Measurements from ENCODE around the gene ARV1.
"Not testable (repeated sequence)": the region's sequence is repeated elsewhere in the genome, so short reads cannot be mapped to it uniquely, and the experiment has no call there.

Gene ARV1

DNA sequence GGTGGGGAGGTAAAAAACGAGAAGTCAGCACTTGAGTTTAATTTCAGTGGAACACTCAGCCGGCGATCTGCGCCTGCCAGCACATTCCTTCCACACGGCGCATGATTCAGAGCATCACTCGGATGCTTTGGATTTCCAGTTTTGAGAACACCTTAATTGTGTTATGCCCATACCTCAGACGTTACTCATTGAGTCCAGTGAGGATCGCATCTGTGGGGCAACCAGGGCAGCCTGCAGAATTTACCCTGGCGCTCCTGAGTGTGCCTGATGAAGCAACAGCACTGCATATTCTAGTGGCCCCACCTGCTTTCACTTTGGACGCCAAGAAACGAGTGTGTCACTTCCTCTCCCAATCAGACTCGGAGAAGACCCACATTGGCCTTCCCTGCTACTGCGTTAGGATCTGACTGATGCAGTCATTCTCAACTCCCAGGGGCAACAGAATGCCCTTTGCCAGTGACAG, 41.3 kb downstream of the ARV1 start:
- DNase-seq, result no peak

DNA sequence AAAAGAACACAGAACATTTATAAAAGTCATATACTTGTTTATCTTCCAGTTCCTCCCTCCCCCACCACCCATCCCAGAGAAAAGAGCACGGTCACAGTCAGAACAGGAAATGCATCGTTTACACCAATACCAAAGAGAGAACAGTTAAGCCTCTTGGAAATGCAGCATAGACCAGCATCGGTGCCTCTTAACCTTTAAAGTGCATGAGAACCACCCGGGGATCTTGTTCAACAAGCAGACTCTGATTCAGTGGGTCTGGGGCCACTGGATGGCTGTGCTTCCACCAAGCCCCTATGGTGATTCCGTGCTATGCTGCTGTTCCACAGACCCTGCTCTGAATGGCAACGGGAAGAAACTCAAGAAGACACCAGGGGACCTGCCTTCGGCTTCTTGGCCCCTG, 41.9 kb downstream of the ARV1 start:
- no peak for DNase-seq

DNA sequence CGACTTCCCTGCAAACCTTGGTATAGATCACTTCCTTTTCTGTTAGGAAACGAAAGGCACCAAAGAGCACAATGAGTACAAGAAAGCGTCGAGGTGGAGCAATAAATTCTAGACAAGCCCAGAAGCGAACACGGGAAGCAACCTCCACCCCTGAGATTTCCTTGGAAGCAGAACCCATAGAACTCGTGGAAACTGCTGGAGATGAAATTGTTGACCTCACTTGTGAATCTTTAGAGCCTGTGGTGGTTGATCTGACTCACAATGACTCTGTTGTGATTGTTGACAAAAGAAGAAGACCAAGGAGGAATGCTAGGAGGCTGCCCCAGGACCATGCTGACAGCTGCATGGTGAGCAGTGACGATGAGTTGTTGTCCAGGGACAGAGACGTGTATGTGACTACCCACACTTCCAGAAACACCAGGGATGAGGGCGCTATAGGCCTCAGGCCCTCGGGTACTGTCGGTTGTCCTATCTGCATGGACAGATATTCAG, 42.7 kb downstream of the ARV1 start:
- no peak for DNase-seq

DNA sequence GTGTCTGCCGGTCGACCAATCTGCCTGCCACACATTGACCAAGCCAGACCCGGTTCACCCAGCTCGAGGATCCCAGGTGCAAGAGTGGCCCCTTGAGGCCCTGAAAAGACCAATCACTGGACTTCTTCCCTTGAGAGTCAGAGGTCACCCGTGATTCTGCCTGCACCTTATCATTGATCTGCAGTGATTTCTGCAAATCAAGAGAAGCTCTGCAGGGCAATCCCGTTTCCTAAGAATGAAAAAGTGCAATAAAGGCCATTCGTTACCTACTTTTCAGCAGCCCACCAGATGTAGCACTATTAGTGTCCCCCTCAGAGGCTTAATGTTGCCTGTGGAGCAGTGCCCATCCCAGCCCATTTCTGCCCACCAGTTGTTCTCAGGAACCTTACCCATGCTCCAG, 43.6 kb downstream of the ARV1 start:
- DNase-seq, result not testable (repeated sequence)

DNA sequence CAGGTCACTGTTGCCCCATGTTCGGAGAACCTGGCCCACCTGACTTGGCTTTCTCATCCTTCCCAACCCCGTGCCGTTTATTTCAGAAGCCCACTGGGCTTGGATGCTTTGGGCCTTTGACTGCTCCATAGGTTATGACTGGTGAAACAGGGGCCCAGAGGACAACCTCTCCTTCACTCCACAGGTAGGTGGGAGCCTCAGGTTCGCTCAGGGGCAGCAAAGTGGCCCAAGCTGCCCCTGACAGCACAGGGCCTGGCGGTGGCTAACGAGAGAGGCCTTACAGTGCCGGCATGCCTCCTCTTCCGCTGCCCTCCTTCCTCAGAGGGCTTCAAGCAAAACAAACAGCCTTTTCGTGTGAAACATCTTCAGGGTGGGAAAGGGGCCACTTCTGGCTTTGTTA, 44.3 kb downstream of the ARV1 start:
- no peak for DNase-seq

DNA sequence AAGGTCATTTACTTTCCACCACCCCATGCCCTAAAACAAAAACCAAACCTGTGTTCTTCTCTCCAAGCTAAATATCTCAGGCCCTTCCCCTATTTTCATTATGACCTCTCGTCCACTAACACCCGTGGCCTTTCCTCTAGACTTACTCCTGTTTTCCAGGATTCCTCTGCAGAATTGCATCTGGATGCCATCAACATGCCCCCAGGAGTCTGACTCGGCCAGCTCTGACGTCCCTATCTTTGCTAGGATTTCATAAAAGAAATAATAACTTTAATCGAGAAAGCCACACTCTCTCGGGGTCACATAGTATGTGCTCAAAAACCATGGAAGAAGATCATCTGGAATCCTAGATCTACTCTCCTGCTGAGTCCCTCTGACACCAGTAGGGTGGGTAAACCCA, 47.7 kb downstream of the ARV1 start:
- no peak for DNase-seq

DNA sequence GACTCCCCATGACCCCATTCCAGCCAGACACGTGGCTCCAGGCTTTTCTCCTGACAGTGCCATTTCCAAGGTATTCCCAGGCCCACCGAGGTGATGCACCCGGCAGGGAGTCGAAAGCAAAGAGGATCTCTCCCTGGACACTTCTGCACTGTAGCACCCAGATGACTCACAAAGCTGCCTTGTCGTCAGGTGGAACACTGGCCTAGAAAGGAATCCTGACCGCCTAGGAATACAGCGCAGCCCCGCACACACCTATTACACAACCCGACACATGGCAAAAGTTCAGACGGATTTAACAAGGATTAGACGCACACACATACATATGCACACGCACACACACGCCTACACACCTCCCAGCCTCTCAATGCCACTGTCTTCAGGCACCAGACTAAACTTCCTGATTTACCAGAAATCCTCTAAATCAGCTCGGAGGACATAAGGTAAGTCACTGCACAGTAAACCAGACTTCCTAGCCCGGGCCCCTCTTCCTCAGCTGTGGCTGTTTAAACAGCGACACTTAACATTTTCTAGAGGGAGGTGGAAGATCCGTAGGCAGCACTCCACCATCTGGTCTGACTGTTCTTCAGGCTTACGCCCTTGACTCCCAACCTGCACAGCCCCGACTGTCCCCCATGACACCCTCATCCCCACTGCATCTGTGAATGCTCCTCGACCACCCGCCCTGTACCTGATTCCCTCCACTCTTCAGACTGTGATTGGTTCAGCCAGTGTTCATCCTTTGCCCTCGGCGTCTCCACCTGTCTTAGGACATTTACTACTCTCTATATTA, 48.4 kb downstream of the ARV1 start:
- DNase-seq, result no peak

DNA sequence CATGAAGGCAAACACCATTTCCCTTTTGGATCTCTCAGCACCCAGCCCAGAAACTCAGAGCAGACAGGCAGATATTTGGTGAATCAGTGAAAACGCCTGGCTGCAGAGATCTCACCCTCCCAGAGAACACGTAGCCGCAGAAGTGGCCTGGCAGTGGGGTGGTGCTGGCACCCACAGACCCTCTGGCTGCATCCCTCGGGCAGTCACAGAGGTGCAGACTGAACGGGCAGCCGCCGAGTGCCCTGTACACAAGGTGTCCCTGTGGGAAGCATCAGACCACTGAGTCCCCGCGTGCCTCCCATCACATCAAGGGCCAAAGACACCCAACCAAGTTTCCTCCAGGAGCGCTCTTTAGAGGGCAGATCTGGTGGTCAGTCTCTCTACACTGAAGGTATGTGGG, 49.1 kb downstream of the ARV1 start:
- no peak for DNase-seq

DNA sequence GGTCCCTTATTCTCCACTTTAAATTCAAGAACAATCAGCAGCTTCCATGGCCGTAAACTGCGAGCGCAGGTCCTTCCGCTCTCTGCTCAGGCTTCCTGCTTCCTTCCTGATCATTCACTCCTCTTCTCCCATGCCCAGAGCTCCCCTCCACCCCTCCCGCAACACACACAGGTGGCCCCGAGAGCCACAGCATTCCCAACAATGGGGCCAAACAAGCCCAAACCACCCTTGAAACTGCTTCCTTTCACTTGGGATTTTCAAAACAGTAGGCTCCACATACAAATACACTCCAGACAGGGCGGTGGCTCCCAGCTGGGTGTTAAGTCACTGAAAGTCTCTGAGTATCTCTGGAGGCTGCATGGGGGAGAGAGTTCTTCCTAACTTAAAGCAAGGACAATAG, 49.8 kb downstream of the ARV1 start:
- no peak for DNase-seq

DNA sequence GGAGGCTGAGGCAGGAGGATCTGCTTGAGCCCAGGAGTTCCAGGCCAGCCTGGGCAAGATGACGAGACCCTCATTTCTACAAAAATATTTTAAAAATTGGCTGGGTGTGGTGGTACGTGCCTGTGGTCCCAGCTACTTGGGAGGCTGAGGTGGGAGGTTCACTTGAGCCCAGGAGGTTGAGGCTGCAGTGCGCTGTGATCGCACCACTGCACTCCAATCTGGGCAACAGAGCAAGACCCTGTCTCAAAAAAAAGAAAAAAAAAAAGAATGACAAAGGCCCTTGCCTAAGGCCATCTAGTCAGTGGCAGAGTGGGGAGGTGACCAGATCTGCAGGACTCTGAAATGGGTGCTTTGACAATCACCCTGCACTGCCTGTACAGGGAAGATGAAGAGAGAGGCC, 50.4 kb downstream of the ARV1 start:
- DNase-seq, result not testable (repeated sequence)

DNA sequence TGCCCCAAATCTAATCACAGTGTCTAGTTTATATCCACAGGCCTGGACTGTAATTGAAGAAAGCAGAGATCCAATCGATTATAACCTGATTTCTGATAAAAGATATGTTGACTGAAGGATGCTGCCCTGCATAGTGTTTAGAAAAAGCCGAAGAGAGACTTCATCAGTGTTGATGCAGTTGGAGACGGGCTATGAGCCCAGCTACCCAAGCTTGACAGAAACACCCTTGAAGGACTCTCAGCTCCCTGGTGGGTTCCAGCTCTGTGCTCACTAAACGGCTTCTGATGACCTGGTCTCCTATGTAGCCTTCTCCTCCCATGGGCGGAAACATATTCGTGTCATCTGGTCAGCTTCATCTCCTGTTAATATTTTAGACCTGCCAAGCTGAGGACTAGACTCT, 50.9 kb downstream of the ARV1 start:
- no peak for DNase-seq

DNA sequence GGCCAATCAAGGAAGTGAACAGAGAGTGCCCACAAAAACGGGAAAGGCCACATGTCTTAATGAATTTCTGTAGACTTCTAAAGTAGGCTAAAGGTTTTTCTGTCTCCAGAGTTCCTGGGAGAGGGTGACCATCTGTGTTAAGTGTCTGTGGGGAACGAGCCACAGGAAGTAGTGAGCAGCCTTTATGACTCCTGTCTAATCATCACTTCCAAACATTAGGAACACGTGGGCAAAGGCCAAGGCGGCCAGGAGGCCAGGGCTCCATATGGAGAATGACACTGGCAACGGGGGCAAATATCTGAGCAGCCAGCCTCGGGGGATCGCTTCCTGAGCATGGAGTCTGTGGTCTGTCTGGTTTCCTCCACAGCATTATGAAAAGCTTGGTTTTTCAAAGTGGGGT, 54.1 kb downstream of the ARV1 start:
- DNase-seq, result no peak

DNA sequence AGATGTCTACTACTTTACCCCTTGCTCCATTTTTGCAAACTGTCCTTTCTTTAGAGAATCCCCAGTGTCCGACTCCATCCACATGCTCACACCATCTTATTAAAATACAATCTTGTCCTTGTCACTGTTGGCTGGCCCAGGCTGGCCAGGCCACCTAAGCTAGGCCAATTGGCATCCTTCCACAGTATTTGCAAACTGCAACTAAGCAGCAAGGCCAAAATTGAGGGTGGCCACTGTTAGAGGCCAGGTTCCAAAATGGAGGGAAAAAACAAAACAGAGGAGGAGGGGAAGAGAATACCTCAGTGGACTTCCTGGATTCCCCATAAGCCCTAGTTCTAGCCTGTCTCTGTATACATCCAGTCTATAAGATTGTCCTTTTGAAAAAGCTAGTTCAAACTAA, 56.9 kb downstream of the ARV1 start:
- DNase-seq, result no peak

DNA sequence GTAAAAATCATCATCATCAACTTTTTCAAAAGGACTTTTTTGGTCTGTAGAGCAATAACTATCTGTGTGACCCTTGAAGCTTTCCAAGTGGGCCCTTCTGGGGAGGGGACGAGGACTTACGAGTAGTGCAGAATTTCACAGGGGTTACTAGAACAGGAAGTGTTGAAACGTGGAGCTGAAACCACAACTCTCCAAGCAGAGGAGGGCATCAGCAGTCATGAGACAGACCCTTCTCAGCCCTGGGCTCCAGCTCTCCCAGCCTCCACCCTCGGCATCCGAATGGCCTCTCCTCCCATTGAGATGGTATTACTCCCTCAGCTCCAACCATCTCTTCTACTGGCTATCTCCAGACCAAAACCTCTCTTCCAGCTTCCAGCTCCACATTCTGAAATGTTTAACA, 57.5 kb downstream of the ARV1 start:
- no peak for DNase-seq

DNA sequence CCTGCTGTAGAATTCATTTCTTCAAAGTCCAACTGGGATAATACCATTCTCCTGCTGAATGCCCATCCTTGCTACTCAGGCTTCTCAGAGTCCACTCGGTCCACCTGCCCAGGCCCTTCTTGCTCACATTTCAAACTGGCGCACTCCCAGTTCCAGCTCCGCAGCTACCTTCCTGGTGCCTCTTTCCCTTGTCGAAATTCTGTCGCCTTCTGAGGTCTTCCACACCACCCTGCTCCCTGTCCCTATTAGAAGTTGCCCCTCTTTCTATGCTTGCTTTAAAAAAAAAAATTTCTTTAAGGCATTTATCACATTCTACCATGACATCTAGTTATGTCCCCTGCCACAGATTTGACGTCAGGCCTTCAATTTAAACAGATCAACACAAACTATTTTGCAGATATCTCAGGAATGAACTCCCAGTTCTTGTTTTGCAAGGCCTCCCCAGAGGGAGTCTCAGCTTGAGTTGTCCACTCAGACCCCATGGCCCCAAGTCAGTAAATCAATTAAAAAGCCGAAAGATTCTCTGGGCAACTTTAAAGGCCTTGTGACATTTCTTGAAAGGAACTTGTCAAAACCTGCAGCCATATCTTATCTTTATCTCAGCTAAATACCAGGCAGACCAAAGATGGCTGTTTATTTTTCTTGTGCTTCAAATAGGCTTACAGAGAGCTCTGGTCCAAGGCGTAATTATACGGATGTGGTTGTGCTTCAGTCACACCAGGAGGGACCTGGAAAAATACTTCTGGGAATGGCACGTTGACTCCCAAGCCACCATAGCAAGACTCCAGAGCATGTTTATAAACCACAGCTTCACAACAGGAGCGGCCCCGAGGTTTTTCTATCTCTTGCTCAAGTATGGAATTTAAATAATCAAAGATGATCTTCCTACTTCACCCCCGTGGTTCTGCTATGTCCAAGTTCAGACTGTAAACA, 59.0 kb downstream of the ARV1 start:
- no peak for DNase-seq

DNA sequence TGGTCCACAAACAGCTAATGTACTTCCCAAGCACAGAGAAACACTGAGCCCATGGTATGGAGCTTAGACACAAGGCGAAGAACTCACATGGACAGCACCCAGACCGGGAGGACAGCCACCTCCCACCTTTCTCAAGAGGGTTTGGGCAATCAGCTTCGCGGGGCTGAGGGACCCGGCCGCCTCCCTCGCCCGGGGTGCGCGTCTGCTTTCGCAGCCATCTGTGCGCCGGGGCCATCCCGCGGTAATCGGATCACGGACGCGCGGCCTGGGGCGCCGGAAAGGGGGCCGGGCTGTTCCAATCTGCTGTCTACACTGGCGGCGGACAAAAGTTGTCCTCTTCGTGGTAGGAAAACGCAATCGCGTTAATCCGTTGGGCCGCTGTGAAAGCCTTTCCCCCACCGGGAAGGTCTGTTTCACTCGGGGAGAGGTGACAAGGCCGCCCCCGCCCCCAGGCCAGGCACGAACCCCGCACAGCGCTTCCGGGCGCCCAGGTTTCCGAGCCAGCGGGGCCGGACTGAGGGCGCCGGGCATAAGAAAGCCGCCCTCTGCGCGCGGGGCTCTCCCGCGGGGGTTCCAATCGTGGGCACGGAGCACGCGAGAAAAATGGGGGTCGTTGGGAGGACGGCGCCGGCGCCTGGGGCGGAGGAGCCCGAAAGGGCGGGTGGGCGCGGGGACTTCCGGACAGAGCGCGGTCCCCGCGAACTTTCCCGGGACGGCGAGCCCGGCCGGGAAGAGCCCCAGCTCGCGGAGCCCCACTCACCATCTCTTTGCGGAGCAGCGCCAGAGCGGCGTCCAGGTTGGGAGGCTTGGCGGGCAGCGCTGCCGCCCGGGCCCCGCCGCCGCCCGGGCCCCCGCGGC, 60.5 kb downstream of the ARV1 start:
- no peak for DNase-seq

DNA sequence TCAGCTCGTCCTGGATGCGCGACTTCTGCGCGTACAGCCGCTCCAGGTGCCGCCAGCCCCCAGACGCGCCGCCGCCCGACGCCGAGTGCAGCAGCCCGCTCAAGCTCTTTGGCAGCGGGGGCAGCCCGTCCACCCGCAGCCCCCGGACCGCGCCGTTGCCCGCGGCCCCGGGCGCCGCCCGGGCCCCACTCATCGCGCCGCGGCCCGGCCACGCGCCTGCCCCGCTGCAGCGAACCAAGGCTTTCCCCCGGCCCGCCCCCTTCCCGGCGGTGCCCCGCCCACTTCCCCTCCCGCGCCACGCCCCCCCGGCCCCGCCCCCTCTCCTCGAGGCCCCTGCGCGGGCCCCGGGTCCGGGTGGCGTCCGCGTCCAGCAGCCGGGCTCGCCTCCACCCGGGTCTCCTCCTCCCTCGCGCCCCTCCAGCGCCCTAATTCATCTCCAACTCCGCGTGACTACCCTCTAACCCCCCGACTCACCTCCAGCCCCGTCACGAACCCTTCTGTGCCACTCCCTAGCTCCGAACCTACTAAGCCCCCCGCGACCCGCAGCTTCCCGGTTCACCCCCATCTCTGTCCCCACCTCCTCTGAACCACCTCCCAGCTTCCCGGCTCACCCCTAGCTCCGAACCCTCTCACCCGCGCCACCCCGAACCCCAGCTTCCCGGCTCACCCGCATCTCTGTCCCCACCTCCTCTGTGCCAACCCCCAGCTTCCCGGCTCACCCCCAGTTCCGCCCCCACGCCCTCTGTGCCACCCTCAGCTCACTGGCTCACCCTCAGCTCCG, 61.3 kb downstream of the ARV1 start, which contains the start of gene FAM89A:
FAM89A (minus strand) TSS at position 236 of the 781 bp plus-strand sequence; CDS start at position 193, 43 bp downstream.
- no peak for DNase-seq

DNA sequence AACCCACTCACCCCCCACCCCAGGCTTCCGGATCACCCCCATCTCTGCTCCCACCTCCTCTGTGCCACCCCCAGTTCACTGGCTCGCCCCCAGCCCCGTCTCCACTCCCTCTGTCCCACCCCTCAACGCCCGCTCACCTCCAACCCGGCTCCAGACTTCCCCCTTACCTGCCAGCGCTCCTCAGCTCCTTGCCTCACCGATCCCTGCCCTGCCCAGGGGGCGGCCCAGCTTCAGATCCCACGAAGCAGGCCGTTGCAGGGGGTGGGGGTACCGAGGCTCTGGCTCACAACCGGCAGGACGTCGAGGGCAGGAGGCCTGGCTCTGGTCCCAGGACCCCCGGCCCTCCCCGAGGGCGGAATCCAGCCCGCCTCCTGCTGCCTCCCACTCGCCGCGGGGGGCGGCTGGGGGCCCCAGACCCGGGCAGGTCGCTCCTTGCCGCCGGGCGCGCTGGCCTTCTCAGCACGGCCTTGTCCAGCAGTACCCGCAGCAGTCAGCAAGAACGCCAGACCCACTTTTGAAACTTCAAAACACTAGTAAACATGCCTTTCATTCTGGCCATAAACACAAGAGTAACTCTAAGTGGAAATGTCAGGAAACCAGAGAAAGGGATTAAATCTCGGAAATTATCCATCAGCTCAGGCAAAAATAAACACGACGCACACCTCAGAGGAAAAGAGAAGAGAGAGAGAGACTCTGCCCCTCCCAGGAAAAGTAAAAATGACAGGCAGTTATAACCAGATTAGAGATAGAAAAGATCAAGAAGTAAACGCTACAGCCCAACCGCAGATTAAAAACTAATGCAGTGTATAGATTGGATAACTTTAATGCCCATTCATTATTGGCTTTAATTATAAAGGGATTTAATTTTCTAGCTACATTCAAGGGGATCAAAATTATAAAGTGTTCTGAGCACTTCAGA, 62.2 kb downstream of the ARV1 start:
- no peak for DNase-seq

DNA sequence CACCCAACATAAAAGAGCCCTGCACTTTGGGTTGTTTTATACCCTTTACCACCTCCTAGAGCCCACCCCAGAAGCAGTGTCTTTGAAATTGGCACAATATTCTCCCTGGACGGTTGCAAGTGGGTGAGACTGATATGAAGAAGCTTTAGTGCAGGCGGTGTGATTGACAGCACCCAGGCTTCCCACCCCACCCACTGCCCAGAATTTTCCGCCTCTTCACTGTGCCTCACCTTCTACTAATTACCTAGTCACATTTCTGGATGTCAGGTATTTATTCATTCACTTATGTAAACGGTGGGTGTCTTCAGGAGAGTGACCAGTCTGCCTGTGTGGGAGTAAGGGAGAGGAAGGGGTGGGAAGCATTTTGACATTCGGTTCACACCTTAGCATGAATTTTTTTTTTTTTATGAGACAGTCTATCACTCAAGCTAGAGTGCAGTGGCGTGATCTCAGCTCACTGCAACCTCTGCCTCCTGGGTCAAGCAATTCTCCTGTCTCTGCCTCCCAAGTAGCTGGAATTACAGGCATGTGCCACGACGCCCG, 62.9 kb downstream of the ARV1 start:
- no peak for DNase-seq

DNA sequence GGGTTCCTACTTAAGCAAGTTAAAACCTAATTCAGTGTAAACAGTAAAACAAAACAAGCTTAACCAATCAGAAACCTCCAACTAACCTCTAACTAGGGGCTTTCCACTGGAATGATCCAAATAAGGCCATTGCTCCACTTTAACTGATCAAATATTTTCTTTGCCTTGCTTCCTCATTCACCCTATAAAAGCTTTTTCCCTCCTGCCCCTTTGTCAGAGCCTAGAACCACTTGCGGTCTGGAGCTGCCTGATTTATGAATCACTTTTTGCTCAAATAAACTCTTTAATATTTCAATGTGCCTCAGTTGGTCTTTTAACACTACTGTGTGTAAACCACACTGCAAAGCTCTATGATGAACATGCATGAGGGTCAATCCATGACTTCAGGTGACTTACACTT, 65.7 kb downstream of the ARV1 start:
- DNase-seq, result no peak

DNA sequence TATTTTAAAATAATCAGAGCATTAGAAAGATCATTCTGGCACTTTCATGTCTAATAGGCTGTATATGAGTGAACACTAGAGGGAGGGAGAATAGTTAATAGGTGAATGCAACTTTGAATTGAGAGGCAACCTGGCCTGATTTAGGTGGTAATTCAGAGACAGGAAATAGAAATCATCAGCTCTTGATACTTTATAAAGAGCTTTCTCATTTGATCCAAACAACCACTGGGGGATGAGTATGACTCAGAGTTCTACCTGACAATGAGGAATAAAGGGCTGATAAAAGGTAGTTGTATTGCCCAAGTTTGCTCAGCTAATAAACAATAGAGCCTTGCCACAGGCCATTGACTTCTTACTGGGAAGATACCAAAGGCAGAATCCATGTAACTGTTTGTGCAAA, 66.4 kb downstream of the ARV1 start:
- DNase-seq, result no peak
